Testis (tissue), 2 donors: Measurements from ENCODE around the gene DPP10.

Experiments used
- POLR2A ChIP-seq: fragments of 450-650 bp; IDR thresholded peaks from one replicate; pipeline ENCODE4 v1.6.1; 2017; ENCODE audit warnings: antibody characterized with exemption, mild to moderate bottlenecking, moderate library complexity
- TF ChIP-seq, protein P1 (sequence below), 3 experiments: fragments of 450-650 bp in 2 of 3; fragments of 200-600 bp in 1 of 3; sonication (generic) in 1 of 3; IDR thresholded peaks; one replicate each; pipeline ENCODE4 v1.5.1; 2016 to 2019; ENCODE audit warnings: antibody characterized with exemption in 3 of 3, mild to moderate bottlenecking in 2 of 3, moderate library complexity in 1 of 3

DNA sequence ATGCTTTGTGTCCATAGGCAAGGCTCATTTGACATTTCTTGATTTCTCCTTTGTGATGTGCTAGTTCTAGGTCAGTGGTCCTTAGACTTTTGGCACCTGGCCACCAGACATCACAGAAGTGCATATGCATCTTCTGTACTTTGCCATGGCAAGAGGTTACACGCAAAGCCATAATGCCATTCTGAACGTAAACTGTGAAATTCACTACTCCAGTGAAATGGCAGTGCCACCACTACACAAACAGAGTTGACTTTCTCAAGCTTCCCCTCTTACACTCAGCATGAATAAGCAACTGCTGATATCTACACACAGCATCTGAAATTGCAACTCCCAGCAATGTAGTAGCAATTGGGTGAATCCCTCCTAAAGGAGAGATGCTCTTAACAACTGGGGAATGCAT, 729.3 kb downstream of the DPP10 start:
- TF ChIP-seq, protein P1, sequence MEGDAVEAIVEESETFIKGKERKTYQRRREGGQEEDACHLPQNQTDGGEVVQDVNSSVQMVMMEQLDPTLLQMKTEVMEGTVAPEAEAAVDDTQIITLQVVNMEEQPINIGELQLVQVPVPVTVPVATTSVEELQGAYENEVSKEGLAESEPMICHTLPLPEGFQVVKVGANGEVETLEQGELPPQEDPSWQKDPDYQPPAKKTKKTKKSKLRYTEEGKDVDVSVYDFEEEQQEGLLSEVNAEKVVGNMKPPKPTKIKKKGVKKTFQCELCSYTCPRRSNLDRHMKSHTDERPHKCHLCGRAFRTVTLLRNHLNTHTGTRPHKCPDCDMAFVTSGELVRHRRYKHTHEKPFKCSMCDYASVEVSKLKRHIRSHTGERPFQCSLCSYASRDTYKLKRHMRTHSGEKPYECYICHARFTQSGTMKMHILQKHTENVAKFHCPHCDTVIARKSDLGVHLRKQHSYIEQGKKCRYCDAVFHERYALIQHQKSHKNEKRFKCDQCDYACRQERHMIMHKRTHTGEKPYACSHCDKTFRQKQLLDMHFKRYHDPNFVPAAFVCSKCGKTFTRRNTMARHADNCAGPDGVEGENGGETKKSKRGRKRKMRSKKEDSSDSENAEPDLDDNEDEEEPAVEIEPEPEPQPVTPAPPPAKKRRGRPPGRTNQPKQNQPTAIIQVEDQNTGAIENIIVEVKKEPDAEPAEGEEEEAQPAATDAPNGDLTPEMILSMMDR (IDR thresholded peaks at IDR 0.05) = no peak
- TF ChIP-seq POLR2A = no peak
